ENCODE measurements around the gene C2orf92. TPM values are rescaled to one million over a fixed set of nuclear protein-coding genes. Genes with fewer than 3 reads are reported as not detected.

C2orf92 gene
- polyA plus RNA-seq, 2 of the 4 experiments (the other 2 are of a cell fraction): 1.1 to 2.7 TPM

Small RNAs within 50 kb of the gene (small RNA-seq; reads per million reads assigned to genes)
- gene RNU4-8P: 0 to 0.86 (median 0) reads per million in 6 experiments

Other genes with a start within 250 kb of the C2orf92 start
- 10.8 and 13.9 TPM in 2 replicates for gene ANKRD36B, start 79.8 kb upstream of the C2orf92 start, polyA plus RNA-seq (2011; rRNA removed)
- 3.0 to 3.9 TPM (median 3.5 TPM) in 3 replicates for gene ANKRD36B, start 79.8 kb upstream of the C2orf92 start, polyA plus RNA-seq (2017; fragmentation: RNase III; extraction: RNeasy Plus Mini Kit Qiagen cat#74134 plus additional on column Dnase treatment)
- 332 and 343 TPM in 2 replicates for gene COX5B, start 23.7 kb upstream of the C2orf92 start, polyA plus RNA-seq (2011; rRNA removed)
- gene COX5B, start 23.7 kb upstream of the C2orf92 start, polyA plus RNA-seq (2017; fragmentation: RNase III; extraction: RNeasy Plus Mini Kit Qiagen cat#74134 plus additional on column Dnase treatment): 341 to 372 TPM (median 353 TPM) in 3 replicates
- gene ACTR1B, start 5.7 kb upstream of the C2orf92 start, polyA plus RNA-seq (2011; rRNA removed): 24.7 and 30.0 TPM in 2 replicates
- 33.5 to 42.0 TPM (median 37.6 TPM) in 3 replicates for gene ACTR1B, start 5.7 kb upstream of the C2orf92 start, polyA plus RNA-seq (2017; fragmentation: RNase III; extraction: RNeasy Plus Mini Kit Qiagen cat#74134 plus additional on column Dnase treatment)
- gene ZAP70, start 43.9 kb downstream of the C2orf92 start, polyA plus RNA-seq (2011; rRNA removed): 0.04 TPM in 1 of 2 replicates, not detected in the other
- gene ZAP70, start 43.9 kb downstream of the C2orf92 start, polyA plus RNA-seq (2017; fragmentation: RNase III; extraction: RNeasy Plus Mini Kit Qiagen cat#74134 plus additional on column Dnase treatment): 0.08 to 0.10 TPM (median 0.09 TPM) in 3 replicates